GM12874 (cell line): Measurements from ENCODE around the gene NKG7.

Source experiments
- CTCF ChIP-seq: IDR thresholded peaks from 2 replicates; pipeline ENCODE4 v1.5.1; 2011; ENCODE audit warnings: low read depth, mild to moderate bottlenecking, control low read depth, low read length, moderate library complexity; ENCODE audit not compliant: insufficient read depth

The NKG7 gene

GRCh38 chr19:51410950-51411748, 38.7 kb upstream of the NKG7 start:
- TF ChIP-seq CTCF, result no peak

GRCh38 chr19:51407511-51408131, 35.2 kb upstream of the NKG7 start:
- peak; percentile 59 for TF ChIP-seq CTCF

- no peak for TF ChIP-seq CTCF
Observed at GRCh38 chr19:51402117-51402516, 29.7 kb upstream of the NKG7 start.

GRCh38 chr19:51399231-51399630, 26.8 kb upstream of the NKG7 start:
- TF ChIP-seq CTCF, result no peak

GRCh38 chr19:51398096-51398704, 25.7 kb upstream of the NKG7 start:
- peak; percentile 60; the same call in 1 of the 2 replicates for TF ChIP-seq CTCF

GRCh38 chr19:51396175-51396574, 23.7 kb upstream of the NKG7 start:
- no peak for TF ChIP-seq CTCF

GRCh38 chr19:51394050-51394836, 21.8 kb upstream of the NKG7 start:
- no peak for TF ChIP-seq CTCF
